HG02623 (cell line): Measurements from ENCODE around the gene IGF1.
"Not testable (repeated sequence)": the region's sequence is repeated elsewhere in the genome, so short reads cannot be mapped to it uniquely, and the experiment has no call there.

Experiments
- ATAC-seq: cut with Tn5 transposase; IDR thresholded peaks from one replicate; pipeline ENCODE4 v1.9.1; 2021; ENCODE audit warnings: moderate library complexity; ENCODE audit not compliant: unreplicated experiment

The IGF1 gene

DNA sequence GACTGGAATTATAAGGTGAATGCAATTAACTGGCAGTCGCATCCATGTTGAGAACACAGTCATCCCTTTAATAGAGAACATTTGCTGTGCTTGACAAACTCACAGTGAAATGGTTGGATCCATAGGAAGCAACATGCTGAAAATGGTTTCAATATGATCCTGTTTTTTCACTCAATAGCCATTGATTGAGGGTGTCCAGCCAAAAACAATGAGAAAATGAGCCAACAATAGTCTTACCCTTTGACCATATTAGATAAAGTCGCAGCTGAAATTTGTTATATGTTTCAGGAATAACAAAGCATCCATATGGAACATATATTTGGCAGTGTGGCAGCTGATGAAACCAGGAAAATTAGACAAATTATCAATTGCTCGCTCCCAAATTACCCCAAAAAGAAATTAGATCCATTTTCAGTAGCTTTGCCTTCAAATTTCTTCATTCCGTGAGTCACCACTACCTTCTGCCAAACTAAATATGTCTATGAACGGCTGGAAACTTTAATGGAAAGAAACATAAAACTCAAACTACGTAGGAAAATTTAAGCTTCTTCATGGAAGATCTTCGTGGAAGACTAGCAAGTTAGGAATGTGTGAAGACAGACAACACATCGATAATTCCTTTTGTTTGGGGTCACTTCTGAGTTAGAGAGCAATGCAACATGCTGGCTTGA, 17.4 kb downstream of the IGF1 start:
- ATAC-seq: no peak

DNA sequence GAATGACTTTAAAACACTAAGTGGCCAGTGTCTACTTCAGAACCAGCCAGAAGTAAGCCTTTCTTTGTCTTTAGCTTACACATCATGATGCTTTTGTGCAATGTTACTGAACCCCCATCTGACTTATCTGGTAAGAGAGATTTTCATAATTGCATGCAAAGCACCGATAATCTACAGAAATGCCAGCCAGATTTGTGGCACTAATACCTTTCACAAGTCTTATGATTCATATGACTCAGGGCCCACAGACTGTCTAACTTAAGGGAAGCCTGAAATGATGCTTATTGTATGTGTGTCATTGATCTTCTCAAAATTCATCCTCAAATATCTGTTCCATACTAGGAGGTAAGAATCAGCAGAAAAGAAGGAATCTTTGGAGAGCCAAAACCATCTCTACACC, 18.0 kb downstream of the IGF1 start:
- ATAC-seq: no peak

DNA sequence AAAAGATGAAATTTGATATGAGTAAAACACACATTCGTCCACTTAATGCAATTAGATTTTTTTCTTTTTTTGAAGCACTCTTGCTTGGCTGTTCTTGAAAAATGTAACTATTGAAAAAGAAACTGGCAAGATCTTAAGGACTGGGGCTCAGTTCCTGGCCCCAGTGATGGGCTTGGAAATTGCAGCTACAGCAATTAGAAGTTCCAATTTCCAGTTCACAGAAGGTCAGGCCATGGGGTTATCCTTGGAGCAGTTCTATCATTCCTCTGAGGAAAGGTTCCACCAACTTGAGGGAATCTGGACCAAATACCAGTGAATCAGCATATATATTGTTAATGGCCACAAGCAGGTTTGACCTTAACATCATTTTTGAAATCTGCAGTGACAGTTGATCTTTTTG, 18.9 kb downstream of the IGF1 start:
- ATAC-seq: no peak

DNA sequence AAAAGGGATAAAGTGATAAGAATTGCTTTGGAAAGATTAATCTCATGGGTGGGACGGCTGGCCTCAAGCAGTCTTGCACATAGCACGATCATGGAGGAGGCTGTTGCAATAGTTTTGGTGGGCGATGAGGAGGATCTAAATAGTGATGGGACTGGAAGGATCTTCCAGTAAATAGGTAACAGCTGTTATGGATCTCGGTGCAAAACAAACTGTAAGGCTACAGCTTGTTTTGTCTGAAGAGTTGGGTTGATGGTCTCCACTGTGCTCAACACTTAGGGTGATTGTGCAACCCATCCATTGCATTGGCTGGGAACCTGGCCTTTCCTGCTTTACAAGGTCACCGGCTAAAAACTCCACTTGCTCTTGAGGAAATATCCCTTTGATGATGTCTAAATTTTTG, 21.0 kb downstream of the IGF1 start:
- ATAC-seq: no peak

DNA sequence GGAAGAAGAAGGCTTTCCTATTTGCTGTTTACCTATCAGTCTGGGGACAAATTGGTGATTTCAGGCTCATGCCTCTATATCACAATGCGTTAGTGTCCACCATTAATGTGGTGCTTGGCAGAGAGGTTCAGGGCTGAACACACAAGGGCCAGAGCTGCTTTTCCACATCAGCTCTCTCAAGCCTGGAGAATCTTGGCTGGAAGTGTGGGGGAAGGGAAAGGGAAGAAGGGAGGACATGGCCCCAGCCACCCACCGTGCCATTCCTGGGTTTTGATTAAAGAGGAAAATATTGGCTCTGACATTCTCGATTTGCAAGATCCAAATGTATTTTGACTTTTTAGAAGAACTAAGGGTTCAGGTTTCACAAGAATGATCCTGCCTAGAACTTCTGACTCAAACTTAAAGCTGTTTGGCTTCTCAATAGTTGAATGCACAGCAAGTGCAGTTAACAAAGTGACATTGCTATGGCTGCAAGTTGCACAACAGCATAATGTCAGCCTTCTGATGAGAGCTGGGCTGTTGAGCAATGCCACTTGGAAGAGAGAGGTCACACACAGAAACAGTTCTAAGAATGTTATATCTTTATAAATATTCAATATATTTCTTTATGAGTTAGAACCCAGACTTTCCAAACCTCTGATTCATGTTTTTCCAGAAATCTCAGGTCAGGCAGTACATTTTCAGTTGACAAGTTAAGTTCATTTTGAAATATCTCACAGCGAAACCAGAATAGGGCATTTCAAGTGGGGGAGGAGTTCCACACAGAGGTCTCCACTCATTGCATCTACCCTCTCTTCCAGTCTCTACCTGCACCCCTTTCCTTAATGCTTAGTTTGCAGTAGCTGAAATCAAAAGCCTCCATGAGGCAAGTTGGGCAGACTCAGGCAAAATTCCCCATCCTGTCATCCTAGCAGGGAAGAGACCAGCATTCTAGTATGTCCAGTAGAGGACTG, 25.3 kb downstream of the IGF1 start:
- no peak for ATAC-seq

DNA sequence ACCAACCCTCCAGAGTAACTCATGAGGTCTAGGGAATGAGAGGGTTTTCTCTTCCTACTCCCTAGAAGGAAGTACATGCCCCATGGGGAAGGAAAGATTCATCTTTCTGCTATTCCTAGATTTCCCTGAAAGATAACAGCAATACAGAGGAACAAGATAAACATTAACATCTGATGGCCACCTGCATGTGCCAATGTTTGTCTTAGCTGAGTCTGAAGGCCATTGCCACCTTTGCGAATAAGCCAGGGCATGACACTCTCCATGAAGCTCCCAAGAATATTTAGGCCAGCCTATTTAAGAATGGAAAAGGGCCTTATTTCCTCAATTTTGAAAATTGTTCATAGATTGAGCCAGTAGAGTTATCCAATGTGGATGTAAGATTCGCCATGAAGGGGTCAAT, 26.0 kb downstream of the IGF1 start:
- ATAC-seq: no peak

DNA sequence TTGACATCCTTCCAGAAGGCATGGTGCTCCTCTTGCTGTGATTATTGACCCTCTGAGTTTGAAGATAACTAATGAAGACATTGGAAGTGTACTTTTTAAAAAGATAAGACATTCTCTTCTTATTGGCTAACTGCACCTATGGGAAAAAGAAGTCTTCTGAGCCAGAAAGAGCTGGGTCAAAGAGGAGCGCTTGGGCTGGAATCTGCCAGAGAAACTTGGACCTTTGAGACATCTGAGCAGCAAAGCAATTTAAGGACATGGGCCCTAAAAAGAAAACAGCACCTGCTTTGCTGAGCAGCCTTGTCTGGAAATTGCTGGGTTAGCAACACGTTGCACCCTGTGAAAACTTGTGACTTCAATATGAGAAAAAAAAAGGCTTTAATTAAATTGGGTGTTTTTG, 27.8 kb downstream of the IGF1 start:
- ATAC-seq: no peak

DNA sequence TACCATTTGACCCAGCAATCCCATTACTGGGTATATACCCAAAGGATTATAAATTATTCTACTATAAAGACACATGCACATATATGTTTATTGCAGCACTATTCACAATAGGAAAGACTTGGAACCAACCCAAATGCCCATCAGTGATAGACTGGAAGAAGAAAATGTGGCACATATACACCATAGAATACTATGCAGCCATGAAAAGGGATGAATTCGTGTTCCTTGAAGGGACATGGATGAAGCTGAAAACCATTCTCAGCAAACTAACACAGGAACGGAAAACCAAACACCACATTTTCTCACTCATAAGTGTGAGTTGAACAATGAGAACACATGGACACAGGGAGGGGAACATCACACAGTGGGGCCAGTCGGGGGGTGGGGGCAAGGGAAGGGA, 31.3 kb downstream of the IGF1 start:
- ATAC-seq: not testable (repeated sequence)

DNA sequence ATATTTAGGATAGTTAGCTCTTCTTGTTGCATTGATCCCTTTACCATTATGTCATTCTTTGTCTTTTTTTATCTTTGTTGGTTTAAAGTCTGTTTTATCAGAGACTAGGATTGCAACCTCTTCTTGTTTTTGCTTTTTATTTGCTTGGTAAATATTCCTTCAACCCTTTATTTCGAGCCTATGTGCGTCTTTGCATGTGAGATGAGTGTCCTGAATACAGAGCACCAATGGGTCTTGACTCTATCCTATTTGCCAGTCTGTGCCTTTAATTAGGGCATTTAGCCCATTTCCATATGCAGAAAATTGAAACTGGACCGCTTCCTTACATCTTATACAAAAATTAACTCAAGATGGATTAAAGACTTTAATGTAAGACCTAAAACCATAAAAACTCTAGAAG, 32.9 kb downstream of the IGF1 start:
- ATAC-seq: not testable (repeated sequence)

DNA sequence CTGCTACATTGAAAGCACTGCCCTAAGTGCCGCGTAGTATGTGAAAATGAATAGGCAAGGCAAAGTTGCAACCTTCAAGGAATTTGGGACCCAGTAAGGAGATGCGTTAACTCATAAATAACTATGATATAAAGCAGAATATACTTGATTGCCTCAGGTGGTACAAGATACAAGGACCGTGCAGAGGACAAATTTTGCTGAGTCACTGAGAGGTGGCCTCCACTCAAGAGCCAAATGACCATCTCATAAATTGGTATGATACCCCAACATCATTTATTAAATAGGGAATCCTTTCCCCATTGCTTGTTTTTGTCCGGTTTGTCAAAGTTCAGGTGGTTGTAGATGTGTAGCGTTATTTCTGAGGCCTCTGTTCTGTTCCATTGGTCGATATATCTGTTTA, 35.7 kb downstream of the IGF1 start:
- ATAC-seq: no peak

DNA sequence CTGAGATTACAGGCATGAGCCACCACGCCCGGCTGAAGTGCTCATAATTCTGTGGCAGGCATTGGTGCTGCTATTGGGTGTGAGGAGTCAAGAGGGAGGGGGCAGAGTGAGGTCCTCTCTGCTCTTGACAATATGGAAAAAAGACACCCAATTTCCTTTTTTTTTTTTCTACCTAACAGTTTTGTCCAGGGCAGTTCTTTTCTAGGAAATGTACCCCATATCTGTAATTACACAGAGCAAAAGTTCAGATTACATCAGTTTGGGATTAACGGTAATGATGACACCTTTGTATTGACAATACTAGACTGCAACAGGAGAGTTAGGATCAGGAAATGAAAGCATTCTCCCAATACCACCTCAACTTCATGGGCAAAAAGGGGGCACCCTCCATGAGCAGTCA, 36.3 kb downstream of the IGF1 start:
- ATAC-seq: no peak

DNA sequence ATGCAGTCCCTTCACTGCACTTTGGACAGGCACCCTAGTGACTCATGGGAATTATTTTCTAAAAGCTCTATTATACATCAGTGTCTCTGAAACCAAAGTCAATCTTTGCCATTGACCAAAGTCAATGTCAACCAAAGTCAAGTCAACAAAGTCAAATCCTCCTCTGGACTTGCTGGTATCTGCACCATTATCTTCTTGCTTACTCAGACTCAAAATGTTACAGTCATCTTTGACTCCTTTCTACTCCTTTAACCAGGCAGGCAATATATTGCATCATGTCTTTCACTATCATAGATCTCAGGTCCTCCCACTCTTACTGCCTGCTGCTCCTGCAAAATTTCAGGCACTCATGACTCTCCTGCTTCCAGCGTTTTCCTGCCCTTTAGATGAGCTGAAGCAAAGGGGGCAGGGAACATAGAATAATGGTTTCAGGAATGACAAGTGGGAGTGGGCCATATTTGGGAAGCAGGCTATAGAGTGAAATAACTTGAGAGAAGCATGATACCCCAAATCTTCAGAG, 39.2 kb downstream of the IGF1 start:
- no peak for ATAC-seq

DNA sequence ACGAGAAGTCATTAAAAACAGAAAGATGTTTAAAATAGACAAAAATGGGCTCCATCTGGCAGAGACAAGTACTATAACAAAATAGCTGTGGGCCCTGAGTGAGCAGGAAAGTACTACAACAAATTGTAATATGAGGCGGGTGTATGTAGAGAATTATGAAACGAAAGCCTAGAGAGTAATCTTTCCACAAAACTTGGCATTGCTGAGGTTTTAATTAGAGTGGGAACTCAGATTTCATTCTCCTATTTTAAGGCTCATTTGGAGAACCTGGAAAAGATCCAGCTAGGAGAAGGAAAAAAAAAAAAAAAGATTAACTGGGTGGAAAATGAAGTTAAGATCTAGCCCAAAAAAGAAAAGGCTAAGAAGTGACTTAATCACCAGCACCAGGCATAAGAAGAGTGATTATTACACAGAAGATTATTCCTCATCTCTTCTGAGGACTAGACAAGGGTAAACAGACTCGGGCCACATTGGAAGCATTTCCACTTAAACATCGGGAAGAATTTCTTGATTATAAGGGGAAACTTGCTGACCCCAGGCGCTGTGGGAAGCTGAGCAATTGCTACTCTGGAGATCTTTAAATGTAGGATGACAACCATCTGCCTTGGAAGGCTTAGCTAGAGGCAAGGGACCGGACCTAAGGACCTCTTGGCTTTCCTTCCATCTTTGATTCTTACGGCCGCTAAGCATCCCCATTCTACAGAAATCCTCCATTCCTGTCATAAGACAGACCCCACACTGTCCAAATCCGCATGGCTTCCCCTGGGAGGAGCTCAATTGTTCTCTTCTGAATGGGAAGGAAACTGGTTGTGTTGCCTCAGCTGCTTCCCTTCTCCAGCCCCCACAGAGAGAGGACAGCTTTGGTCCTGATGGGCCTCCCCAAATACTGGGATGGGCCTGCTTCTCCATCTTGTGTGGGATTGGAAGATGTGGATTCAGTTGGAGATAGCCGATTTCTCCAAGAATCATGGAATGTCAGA, 40.6 kb downstream of the IGF1 start:
- no peak for ATAC-seq

DNA sequence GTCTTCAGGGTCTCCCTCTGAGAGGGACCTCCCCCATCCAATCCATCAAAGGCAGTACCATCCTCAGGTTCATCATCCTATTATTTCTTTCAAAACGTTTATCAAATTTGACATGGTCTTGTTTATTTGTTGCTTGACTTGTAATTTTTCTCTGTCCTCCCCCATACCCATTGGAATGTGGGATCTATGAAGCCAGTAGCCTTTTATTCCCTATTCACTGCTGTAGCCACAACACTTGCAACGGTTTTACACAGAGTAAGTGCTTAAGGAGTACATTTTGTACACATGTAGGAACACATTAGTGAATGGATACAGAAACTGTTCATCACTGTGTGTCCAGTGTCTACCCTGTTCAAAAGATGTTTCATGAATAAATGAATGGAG, 41.5 kb downstream of the IGF1 start:
- no peak for ATAC-seq

DNA sequence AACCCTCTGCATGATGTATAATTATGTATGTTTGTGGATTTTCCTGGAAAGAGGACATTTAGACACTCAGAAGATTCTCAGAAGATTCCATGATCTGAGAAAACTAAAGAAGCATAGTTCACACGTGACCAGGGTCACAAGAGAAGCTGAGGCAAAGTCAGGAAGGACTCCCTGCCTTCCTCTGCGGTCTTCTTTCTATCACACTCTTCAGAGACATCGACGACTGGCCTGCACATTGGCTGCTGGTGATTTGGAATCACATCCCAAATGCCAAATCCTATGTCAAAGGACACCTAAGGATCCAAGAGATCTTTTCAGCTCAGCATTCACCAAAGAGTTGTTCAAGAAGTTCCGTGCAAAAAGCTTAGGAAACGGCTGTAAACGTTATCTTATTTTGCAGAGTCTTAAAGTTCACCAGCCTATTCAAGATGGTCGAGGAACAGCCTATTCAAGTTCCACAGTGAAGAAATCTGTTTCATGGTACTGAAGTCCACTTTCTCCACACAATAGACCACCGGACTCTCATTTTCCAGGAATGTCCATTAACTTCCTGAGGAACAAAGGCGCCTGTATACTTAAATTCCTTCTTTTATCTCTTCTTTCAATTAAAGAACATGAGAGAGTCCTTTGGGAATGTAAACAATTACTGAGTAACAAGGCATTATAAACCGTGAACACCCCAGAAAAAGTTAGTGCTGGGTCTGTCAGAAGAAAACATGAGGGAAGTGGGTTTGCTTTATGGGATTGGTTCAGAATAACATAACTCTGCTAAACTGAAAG, 42.1 kb downstream of the IGF1 start:
- ATAC-seq: no peak

DNA sequence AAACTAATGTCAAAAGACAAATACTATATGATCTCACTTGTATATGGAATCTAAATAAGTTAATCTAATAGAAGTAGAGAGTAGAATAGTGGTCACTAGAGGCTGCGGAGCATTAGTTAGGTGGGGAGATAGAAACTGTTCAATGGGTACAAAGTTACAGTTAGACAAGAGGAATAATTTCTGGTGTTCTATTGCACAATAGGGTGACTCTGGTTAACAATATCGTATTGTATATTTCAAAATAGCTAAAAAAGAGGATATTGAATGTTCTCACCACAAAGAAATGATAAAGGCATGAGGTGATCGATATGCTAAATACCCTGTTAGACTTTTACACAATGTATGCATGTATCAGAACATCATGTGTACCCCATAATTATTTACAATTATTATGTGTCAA, 42.9 kb downstream of the IGF1 start:
- ATAC-seq: no peak

DNA sequence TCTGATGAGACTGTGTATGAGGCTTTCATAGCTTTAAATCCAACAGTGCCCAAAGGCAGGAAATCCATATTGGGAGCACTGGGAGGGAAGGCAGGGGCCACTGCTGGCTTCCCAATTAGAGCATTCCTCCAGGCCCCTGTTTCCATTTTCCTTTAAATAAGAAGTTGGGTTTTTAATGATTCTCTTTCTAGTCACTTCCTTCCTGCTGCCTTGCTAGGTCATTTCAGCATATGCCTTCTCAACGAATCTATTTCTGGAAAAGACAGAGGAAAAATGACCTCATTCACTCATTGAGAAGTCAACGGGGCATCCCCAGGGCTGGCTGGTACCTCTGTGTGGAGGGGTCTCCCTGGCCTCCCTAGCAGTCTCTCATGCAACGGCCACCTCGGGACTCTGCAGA, 43.5 kb downstream of the IGF1 start:
- ATAC-seq: no peak

DNA sequence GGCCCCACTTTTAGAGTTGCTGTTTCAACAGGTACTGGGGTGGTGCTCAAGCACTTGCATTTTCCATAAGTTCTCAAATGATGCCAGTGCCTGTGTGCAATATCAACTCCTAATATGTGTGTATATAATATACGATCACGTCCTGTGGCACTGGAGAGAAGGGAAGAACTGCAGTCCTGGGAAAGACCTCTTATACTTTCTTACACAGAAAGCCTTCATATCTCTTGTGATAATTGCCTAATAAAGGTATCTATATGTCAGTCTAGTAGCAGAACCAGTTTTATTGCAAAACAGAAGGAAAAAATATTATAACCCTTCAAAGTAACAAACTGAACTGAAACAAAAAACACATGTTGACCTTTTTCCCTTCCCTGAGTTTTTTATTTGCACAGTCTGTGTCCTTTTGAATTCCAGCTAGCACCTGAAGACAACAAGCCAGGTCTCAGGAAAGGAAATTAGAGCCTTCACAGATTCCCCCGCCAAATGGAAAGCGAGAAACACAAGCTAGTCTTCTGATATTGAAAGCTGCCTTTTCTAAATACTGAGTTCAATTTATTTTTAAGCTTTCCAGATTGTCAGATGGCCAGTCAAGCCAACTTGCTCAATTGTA, 44.4 kb downstream of the IGF1 start:
- no peak for ATAC-seq

DNA sequence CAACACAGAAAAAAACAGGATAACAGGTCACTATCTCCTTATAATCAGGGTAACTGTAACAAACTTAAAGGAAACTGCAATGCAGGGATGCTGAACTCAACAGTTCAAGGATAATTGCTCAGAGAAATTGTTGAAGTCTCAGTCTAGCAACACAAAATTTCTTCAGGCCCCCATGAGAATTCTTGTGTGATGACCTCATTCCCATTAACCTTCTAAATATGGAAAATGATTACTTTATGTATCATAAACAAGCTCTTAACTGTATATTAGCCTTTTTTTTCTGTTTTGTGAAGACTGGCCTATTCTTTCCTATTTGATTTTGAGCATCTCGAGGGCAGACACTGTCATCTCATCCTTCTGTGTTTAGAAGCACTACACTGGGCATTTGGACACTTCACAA, 47.1 kb downstream of the IGF1 start:
- ATAC-seq: no peak

DNA sequence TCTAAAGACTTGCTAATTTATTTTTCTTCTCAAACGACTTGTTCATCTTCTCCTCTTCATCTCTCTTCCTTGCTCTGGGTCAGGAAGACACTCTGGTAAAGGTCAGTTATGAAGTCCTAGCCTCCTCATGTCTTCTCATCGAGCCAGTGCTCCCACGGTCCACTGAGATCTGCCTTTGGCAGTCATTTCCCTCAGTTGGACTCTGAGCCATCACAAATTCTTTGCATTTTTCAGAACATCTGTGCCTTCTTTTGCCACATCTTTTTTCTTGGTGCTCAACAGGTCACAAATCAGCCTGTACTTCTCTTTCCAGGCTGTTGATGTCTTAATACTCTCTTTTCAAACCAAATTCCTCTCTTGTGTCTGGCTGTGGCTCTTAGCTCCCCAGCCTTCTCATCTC, 49.7 kb downstream of the IGF1 start:
- ATAC-seq: no peak
